Heart left ventricle (tissue), 16 donors: ENCODE results near the gene WDR62. TPM values are rescaled to one million over a fixed set of nuclear protein-coding genes. Genes with fewer than 3 reads are reported as not detected.
"Not testable (repeated sequence)": the region's sequence is repeated elsewhere in the genome, so short reads cannot be mapped to it uniquely, and the experiment has no call there.

Experiments
- ATAC-seq, 4 donors: fragments of 200-7000 bp; cut with Tn5 transposase; one replicate each; pipeline ENCODE4 v1.9.1; 2020 to 2022; ENCODE audit warnings: moderate library complexity in 4 of 4, mild to moderate bottlenecking in 3 of 4, moderate number of reproducible peaks in 1 of 4
- DNase-seq, 5 donors: peaks; one replicate each; pipeline ENCODE4 v3.0.0-alpha.2; 2020
- H3K27ac ChIP-seq, 12 donors: fragments of 200-600 bp; sonication (generic) in 4 of 12; one replicate each; pipeline versions ENCODE4 v1.5.0 to v1.8.0; 2016 to 2022; ENCODE audit warnings: mild to moderate bottlenecking in 2 of 12
- H3K27me3 ChIP-seq, 9 donors: fragments of 200-600 bp; sonication (generic) in 2 of 9; one replicate each; pipeline versions ENCODE4 v1.5.1 to v1.8.0; 2016 to 2022; ENCODE audit warnings: mild to moderate bottlenecking in 3 of 9
- H3K36me3 ChIP-seq, 9 donors: fragments of 200-600 bp; sonication (generic) in 2 of 9; one replicate each; pipeline versions ENCODE4 v1.5.0 to v1.8.0; 2018 to 2022; ENCODE audit warnings: mild to moderate bottlenecking in 2 of 9
- H3K4me1 ChIP-seq, 12 donors: fragments of 200-600 bp; sonication (generic) in 4 of 12; one replicate each; pipeline versions ENCODE4 v1.5.0 to v1.8.0; 2016 to 2022; ENCODE audit warnings: mild to moderate bottlenecking in 3 of 12
- H3K4me3 ChIP-seq, 12 donors: fragments of 200-600 bp; sonication (generic) in 4 of 12; one replicate each; pipeline versions ENCODE4 v1.5.0 to v1.8.0; 2017 to 2022; ENCODE audit warnings: mild to moderate bottlenecking in 9 of 12, moderate library complexity in 4 of 12
- H3K9me3 ChIP-seq, 12 donors: fragments of 200-600 bp; sonication (generic) in 4 of 12; one replicate each; pipeline versions ENCODE4 v1.5.0 to v1.8.0; 2016 to 2022; ENCODE audit warnings: mild to moderate bottlenecking in 1 of 12
- POLR2A ChIP-seq, 2 donors: fragments of 450-650 bp; IDR thresholded peaks; one replicate each; pipeline ENCODE4 v1.6.1; 2017; ENCODE audit warnings: antibody characterized with exemption in 2 of 2, mild to moderate bottlenecking in 2 of 2, moderate library complexity in 2 of 2
- WGBS, 4 donors: extraction: QIAGEN DNeasy Blood & Tissue Kit in 2 of 4; methylation state at CpG; one replicate each; pipeline versions ENCODE4 v1.1.5 to v1.1.7; 2013 to 2018; 5-methylcytosine and 5-hydroxymethylcytosine counted together
- intact Hi-C, 10 donors: fragments of 100-400 bp; cut with DNase I; formaldehyde crosslinking; loops; one replicate each; pipeline versions ENCODE4 v1.11.1 to v1.14.2; 2022
- polyA plus RNA-seq, 2 donors: library from polyadenylated mRNA; stranded (reverse); fragments of 200-250 nt; gene quantifications; one replicate each; pipeline ENCODE4 v1.2.3, GENCODE V29; 2013
- total RNA-seq, 9 donors: library from RNA; depleted of rRNA in 2 of 9; stranded (reverse); fragments of >200 nt in 2 of 9; fragmentation: NEBNext Ultra II Directional in 3 of 9; extraction: Animal tissue kit (Norgen Biotek cat#: 25700) in 3 of 9; gene quantifications; one replicate each; pipeline versions ENCODE4 v1.1.0 to v1.2.4, GENCODE V29; 2016 to 2023
- TF ChIP-seq, protein P1 (sequence below), 12 donors: fragments of 200-600 bp; sonication (generic) in 4 of 12; IDR thresholded peaks; one replicate each; pipeline versions ENCODE4 v1.5.0 to v1.8.0; 2018 to 2022; ENCODE audit warnings: antibody characterized with exemption in 12 of 12, mild to moderate bottlenecking in 5 of 12
- donor health status: ischemic (EF 13 %, LVEDD 7.1; RV severe dilation, severe dysfunction).
- donor health status: healthy with polysubstance abuse.
- donor health status: DM: no; HTN: yes; CAD: no.
- donor health status: DM: no; HTN: no; CAD: no.
- donor health status: ischemic (EF 25% LVEDD 6.9; RV normal size, moderate dysfunction).
- donor health status: ischemic (EF 25% LVEDD 5.7; RV mildly dilated, moderate dysfunction).
- donor health status: healthy.
- donor health status: DM: yes; HTN: yes; CAD: no.
- donor health status: ischemic (EF 35%, LVEDD 5.7; RV mildly dilated, moderate dysfunction).
- donor health status: nonischemic (EF 11% LVEDD 7.7; RV severe dilation, severe dysfunction).
- donor health status: DM: yes; HTN: yes; CAD: no.
- donor health status: PGD.
- donor health status: ischemic (EF 29% LVEDD 5.4; RV normal size, mild dysfunction).
- donor health status: nonischemic (EF 23%, LVEDD 6.1; RV moderate dilation, normal function).

Gene WDR62
- total and polyA plus RNA-seq, 11 donors, result 1.4 to 24.3 (median 7.7) TPM

DNA sequence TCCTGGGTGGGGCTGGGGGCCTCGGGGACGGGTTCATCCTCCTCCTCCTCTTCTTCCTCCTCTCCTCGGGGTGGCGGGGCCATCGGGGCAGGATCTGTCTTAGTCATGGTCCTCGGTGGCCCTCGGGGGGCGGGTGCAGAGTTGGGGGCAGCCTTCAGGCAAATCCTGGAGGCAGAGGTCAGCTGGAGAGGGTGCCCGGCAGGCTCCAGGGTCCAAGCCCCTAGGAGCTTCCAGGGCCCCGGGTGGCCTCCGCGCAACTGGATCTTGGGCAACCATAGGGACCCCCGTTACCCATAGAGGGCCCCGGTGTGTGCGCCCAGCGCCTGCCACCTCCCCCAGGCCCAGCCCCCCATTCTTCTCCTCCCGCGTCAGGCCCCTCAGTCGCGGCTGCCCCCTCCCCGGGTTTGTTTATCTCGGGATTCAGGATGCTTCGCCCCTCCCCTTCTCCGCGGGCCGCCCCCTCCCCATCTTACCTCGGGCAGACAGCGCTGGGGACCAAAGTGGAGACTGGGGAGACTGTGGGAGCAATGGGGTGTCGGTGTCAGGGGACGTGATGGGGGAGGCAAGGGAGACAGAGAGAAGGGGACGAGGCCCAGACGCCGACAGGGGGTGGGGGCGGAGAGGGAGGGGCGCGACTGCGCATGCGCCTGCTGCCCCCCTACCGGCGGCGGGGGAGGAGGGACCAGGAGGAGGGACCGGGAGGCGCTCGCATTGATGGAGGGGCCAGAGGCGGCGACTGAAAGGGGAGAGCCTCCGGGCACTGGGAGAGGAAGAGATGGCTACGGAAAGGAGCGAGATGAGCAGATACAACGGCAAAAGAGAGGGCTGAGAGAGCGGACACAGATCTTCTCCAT, 22.2 kb upstream of the WDR62 start, which contains the start of gene CLIP3:
Gene CLIP3, minus strand, starts transcription at position 623 of the 854 bp plus-strand sequence. Its CDS starts 516 bp downstream, at position 107.
- intact Hi-C loops, result no loop called here
- DNase-seq, result peak; percentile 72 to 87 (median 74)
- H3K9me3 ChIP-seq, result no peaks in the 10 kb centered on the region
- ATAC-seq, result peak; percentile 70 to 87 (median 80)
- H3K36me3 ChIP-seq, result peaks cover 0 to 5% (median 0%) of the 10 kb centered on the region in 9 donors
- peaks cover 0 to 9% (median 0%) of the 10 kb centered on the region in 9 donors for H3K27me3 ChIP-seq
- H3K4me1 ChIP-seq, result peaks cover 0 to 15% (median 2%) of the 10 kb centered on the region in 12 donors
- peak within 1 kb of the TSS; percentile 34 to 66 (median 56) for H3K4me3 ChIP-seq
- peak within 1 kb of the TSS in 6 of 12 donors; percentile 22 to 85 (median 50) for H3K27ac ChIP-seq
- WGBS, 4 donors, result 2 to 5% (median 2%) methylated on average over 29 to 51 of the region's 51 CpGs
- TF ChIP-seq, protein P1, sequence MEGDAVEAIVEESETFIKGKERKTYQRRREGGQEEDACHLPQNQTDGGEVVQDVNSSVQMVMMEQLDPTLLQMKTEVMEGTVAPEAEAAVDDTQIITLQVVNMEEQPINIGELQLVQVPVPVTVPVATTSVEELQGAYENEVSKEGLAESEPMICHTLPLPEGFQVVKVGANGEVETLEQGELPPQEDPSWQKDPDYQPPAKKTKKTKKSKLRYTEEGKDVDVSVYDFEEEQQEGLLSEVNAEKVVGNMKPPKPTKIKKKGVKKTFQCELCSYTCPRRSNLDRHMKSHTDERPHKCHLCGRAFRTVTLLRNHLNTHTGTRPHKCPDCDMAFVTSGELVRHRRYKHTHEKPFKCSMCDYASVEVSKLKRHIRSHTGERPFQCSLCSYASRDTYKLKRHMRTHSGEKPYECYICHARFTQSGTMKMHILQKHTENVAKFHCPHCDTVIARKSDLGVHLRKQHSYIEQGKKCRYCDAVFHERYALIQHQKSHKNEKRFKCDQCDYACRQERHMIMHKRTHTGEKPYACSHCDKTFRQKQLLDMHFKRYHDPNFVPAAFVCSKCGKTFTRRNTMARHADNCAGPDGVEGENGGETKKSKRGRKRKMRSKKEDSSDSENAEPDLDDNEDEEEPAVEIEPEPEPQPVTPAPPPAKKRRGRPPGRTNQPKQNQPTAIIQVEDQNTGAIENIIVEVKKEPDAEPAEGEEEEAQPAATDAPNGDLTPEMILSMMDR (IDR thresholded peaks at IDR 0.05), result peak in 1 of 12 donors; percentile 23
- TF ChIP-seq POLR2A (IDR thresholded peaks at IDR 0.05), result no peak

DNA sequence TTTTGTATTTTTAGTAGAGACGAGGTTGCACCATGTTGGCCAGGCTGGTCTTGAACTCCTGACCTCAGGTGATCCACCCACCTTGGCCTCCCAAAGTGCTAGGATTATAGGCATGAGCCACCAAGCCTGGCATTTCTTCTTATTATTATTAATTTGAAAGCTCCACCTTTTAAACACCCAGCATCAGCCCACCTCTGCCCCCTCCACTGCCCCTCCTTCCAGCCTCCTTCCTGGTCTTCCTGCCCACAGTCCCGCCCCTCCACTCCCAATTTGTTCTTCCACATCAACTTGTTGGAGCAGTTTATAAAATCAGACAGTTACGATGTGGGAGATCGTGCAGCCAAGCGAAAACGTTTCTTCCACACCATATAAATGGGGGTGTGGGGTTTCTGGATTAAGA, 14.2 kb upstream of the WDR62 start:
- H3K27me3 ChIP-seq, result no peaks in the 10 kb centered on the region
- peaks cover 0 to 19% (median 8%) of the 10 kb centered on the region in 9 donors for H3K36me3 ChIP-seq
- peak overlapping the region in 1 of 12 donors; percentile 64 for H3K27ac ChIP-seq
- peaks cover 0 to 7% (median 0%) of the 10 kb centered on the region in 12 donors for H3K4me1 ChIP-seq
- no peak overlapping the region for H3K4me3 ChIP-seq
- ATAC-seq (no peak), DNase-seq (no peak)
- no peaks in the 10 kb centered on the region for H3K9me3 ChIP-seq
- intact Hi-C loops, result no loop called here
- 88 to 92% (median 90%) methylated on average over 6 of the region's 6 CpGs for WGBS, 4 donors
- TF ChIP-seq POLR2A (IDR thresholded peaks at IDR 0.05), result no peak
- TF ChIP-seq, protein P1 (IDR thresholded peaks at IDR 0.05), result no peak

DNA sequence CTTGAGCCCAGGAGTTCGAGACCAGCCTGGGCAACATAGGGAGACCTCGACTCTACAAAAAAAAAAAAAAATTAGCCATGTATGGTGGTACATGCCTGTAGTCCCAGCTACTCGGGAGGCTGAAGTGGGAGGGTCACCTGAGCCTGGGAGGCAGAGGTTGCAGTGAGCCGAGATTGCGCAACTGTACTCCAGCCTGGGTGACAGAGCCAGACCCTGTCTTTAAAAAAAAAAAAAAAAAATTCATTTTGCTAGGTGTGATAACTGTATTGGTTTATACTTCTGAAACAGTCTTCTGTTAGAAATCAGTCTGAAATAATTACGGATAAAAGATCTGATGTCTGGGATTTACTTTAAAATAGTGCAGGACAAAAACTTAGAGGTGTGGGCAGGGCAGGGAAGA, 13.6 kb upstream of the WDR62 start:
- ATAC-seq, H3K27me3 ChIP-seq, H3K9me3 ChIP-seq, H3K4me1 ChIP-seq, DNase-seq, H3K4me3 ChIP-seq, intact Hi-C loops: not testable (repeated sequence)
- peak overlapping the region in 1 of 12 donors; percentile 64 for H3K27ac ChIP-seq
- H3K36me3 ChIP-seq, result peaks cover 0 to 19% (median 8%) of the 10 kb centered on the region in 9 donors
- WGBS, 4 donors, result 91 to 94% (median 92%) methylated on average over 6 of the region's 6 CpGs

DNA sequence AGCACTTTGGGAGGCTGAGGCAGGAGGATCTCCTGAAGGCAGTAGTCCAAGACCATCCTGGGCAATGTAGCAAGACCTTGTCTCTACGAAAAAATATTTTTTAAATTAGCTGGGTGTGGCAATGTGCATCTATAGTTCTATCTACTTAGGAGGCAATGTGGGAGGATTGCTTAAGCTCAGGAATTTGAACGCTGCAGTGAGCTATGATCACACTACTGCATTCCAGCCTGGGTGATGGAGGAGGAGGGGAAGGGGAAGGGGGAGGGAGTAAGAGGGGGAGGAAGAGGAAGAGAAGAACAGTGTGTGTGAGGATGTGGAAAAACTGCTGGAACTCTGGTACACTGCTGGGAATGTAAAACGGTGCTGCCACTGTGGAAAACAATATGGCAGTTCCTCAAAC, 12.9 kb upstream of the WDR62 start:
- 18 to 25% (median 20%) methylated on average over 3 of the region's 3 CpGs for WGBS, 4 donors
- Histone ChIP-seq H3K4me1 (peaks cover 0 to 7% (median 0%) of the 10 kb centered on the region in 12 donors), H3K27me3 (no peaks in the 10 kb centered on the region), H3K36me3 (peaks cover 0 to 19% (median 8%) of the 10 kb centered on the region in 9 donors), H3K27ac (peak overlapping the region in 1 of 12 donors; percentile 64), H3K9me3 (no peaks in the 10 kb centered on the region), H3K4me3 (no peak overlapping the region)
- ATAC-seq (peak in 3 of 4 donors; percentile 42 to 70 (median 64)), DNase-seq (no peak)
- intact Hi-C loops, result no loop called here
- no peak for TF ChIP-seq POLR2A (IDR thresholded peaks at IDR 0.05)
- TF ChIP-seq, protein P1 (IDR thresholded peaks at IDR 0.05), result no peak
